Mesothelial cell of epicardium (in vitro differentiated cells): ENCODE results near the gene OAS1. TPM values are rescaled to one million over a fixed set of nuclear protein-coding genes. Genes with fewer than 3 reads are reported as not detected.

Source experiments
- DNase-seq, 2 experiments: peaks; one replicate each; pipeline ENCODE4 v3.0.0; 2021; ENCODE audit warnings: low spot score in 2 of 2; ENCODE audit not compliant: unreplicated experiment in 2 of 2
- H3K27ac Mint-ChIP-seq: 2 replicates; pipeline ENCODE4 v1.8.0; 2021; ENCODE audit warnings: mixed read lengths
- H3K27me3 Mint-ChIP-seq: 2 replicates; pipeline ENCODE4 v1.8.0; 2021; ENCODE audit warnings: low read depth, mixed read lengths
- H3K36me3 Mint-ChIP-seq: 2 replicates; pipeline ENCODE4 v1.8.0; 2021; ENCODE audit warnings: mixed read lengths
- H3K4me1 Mint-ChIP-seq: 2 replicates; pipeline ENCODE4 v1.8.0; 2021; ENCODE audit warnings: mixed read lengths
- H3K4me3 Mint-ChIP-seq: 2 replicates; pipeline ENCODE4 v1.8.0; 2021; ENCODE audit warnings: mild to moderate bottlenecking, moderate library complexity, mixed read lengths
- H3K9me3 Mint-ChIP-seq: 2 replicates; pipeline ENCODE4 v1.8.0; 2021; ENCODE audit warnings: mixed read lengths
- total RNA-seq: library from RNA; stranded (reverse); gene quantifications from 3 replicates; pipeline ENCODE4 v1.2.1, GENCODE V29; 2021
- TF ChIP-seq, protein P1 (sequence below): fragments of 200-600 bp; sonication (generic); IDR thresholded peaks from one replicate; pipeline ENCODE4 v1.5.0; 2021; ENCODE audit warnings: antibody characterized with exemption; ENCODE audit not compliant: unreplicated experiment

The OAS1 gene
- total RNA-seq, 1 donor from 2014 or later = 8.9 TPM

DNA sequence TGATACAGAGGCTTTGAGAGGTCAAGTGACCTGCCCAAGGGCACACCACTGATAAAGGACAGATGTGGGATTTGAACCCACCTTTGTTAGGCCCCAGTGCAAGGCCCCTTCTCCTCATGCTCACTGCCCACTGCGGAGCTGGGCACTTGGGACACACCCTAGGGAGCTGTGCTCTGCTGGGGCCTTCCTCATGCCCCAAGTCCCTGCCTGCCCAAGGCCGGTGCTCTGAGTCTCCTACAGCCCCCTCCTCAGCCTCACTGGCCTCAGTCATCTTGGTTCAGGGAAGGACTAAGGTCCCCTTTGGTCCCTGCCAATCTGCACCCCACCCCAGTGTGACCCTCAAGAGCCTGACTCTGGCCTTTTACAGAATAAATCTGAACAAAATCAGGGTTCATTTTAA, 23.6 kb downstream of the OAS1 start:
- Mint-ChIP-seq H3K27ac (no peak overlapping the region), H3K4me3 (no peak overlapping the region), H3K27me3 (peaks cover 10% of the 10 kb centered on the region), H3K4me1 (no peaks in the 10 kb centered on the region), H3K9me3 (peaks cover 19% of the 10 kb centered on the region), H3K36me3 (no peaks in the 10 kb centered on the region)
- TF ChIP-seq, protein P1, sequence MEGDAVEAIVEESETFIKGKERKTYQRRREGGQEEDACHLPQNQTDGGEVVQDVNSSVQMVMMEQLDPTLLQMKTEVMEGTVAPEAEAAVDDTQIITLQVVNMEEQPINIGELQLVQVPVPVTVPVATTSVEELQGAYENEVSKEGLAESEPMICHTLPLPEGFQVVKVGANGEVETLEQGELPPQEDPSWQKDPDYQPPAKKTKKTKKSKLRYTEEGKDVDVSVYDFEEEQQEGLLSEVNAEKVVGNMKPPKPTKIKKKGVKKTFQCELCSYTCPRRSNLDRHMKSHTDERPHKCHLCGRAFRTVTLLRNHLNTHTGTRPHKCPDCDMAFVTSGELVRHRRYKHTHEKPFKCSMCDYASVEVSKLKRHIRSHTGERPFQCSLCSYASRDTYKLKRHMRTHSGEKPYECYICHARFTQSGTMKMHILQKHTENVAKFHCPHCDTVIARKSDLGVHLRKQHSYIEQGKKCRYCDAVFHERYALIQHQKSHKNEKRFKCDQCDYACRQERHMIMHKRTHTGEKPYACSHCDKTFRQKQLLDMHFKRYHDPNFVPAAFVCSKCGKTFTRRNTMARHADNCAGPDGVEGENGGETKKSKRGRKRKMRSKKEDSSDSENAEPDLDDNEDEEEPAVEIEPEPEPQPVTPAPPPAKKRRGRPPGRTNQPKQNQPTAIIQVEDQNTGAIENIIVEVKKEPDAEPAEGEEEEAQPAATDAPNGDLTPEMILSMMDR = no peak
- DNase-seq = no peak

DNA sequence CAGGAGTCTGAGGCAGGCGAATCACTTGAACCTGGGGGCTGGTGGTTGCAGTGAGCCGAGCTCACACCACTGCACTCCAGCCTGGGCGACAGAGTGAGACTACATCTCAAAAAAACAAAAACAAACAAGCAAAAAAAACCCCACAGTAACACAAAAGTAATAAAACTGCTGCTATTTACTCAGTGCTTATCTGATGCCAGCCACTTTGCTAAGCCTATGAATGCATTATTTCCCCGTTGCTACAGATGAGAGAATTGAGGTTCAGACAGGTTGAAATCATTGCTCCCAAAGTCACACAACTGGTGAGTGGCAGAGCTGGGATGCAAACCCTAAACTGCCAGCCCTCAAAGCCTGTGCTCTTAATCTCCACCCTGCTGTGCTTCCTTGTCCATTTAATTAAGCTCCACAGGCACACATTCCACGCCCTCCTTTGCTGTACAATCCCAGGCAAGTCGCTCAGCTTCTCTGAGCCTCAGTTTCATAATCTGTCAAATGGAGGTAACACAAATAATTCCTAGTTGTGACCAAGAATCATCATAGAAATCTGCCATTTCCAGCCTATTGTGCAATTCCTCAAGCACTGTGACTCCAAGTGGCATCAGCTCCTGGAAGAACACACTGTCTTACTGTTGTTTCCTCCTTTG, 25.8 kb downstream of the OAS1 start:
- no peak overlapping the region for H3K4me3 Mint-ChIP-seq
- peaks cover 9% of the 10 kb centered on the region for H3K9me3 Mint-ChIP-seq
- no peak for DNase-seq
- H3K27ac Mint-ChIP-seq = no peak overlapping the region
- peaks cover 13% of the 10 kb centered on the region for H3K27me3 Mint-ChIP-seq
- H3K36me3 Mint-ChIP-seq = no peaks in the 10 kb centered on the region
- TF ChIP-seq, protein P1 = no peak
- H3K4me1 Mint-ChIP-seq = no peaks in the 10 kb centered on the region

DNA sequence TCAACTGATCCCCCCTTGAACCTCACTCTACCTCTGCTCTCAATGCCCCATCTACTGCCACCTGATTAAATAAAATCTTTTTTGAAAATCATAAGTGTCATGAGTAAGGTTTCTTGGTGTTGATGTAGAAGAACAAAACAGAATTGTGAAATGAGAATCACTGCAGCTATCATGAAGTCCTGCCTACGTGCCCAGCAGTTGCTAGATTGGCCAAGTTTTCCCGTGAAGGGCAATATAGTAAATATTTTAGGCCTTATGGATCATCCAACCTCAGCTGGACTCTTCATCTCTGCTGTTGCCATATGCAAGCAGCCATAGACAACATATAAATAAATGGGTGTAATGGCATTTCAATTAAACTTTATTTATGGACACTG, 26.4 kb downstream of the OAS1 start:
- no peak overlapping the region for H3K27ac Mint-ChIP-seq
- H3K9me3 Mint-ChIP-seq = peaks cover 7% of the 10 kb centered on the region
- no peaks in the 10 kb centered on the region for H3K36me3 Mint-ChIP-seq
- H3K27me3 Mint-ChIP-seq = peaks cover 15% of the 10 kb centered on the region
- no peak overlapping the region for H3K4me3 Mint-ChIP-seq
- no peak for DNase-seq
- TF ChIP-seq, protein P1 = no peak
- no peaks in the 10 kb centered on the region for H3K4me1 Mint-ChIP-seq

DNA sequence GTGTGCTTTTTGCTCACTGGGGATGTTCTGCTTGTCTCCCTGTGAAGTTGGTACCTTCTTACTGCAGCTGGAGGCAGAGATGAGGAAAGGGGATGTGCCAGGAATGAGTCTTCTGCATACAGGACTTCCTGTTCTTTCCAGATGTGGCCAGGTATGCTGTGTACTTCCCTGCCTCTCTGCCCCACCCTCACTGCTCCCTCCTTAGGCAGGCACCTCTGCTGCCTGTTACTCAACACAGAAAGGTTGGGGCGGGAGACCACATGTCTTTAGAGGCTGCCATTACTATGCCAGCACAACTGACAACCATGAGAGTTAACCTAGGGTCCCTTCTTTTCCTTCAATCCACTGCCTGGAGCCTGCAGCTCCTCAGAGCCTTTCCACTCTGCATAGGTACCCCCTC, 29.5 kb downstream of the OAS1 start:
- no peak for DNase-seq
- no peaks in the 10 kb centered on the region for H3K36me3 Mint-ChIP-seq
- H3K4me1 Mint-ChIP-seq = no peaks in the 10 kb centered on the region
- TF ChIP-seq, protein P1 = no peak
- H3K27me3 Mint-ChIP-seq = peaks cover 15% of the 10 kb centered on the region
- no peak overlapping the region for H3K27ac Mint-ChIP-seq
- H3K9me3 Mint-ChIP-seq = peaks cover 3% of the 10 kb centered on the region
- H3K4me3 Mint-ChIP-seq = no peak overlapping the region

DNA sequence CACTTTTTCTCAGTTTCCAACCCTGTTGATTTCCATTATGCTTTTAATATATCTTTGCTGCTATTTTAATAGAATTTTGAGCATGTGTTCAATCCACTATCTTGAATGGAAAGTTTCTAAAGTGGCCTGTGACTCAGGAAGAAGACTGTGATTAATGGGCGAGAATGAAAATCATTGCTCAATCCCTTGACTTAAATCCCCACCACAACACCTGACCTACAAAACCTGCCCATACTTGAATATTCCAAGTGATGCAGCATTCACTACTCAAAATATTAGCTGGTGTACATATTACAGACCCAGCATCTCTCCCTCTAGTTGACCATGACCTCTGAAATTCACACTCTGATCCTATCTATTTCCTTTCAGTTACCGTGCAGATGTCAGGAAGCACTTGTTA, 30.2 kb downstream of the OAS1 start:
- Mint-ChIP-seq H3K27me3 (peaks cover 11% of the 10 kb centered on the region), H3K36me3 (no peaks in the 10 kb centered on the region), H3K27ac (no peak overlapping the region), H3K9me3 (peaks cover 3% of the 10 kb centered on the region), H3K4me1 (no peaks in the 10 kb centered on the region), H3K4me3 (no peak overlapping the region)
- TF ChIP-seq, protein P1 = no peak
- DNase-seq = no peak
